Astrocyte (in vitro differentiated cells and primary cell): ENCODE results near the gene ORAI3.

Source experiments
- CTCF ChIP-seq: IDR thresholded peaks from 2 replicates; pipeline ENCODE4 v1.5.1; 2011; ENCODE audit warnings: low read depth, mild to moderate bottlenecking, inconsistent platforms, low read length, moderate library complexity; ENCODE audit not compliant: insufficient read depth
- EZH2 ChIP-seq: IDR thresholded peaks from 2 replicates; pipeline ENCODE4 v1.6.1; 2012; ENCODE audit warnings: mild to moderate bottlenecking, low read length, inconsistent platforms; ENCODE audit not compliant: insufficient read depth

- TF ChIP-seq CTCF (peak; percentile 18), EZH2 (no peak)
These were observed 24.0 kb downstream of the ORAI3 start for GRCh38 chr16:30972872-30973271.
